GM13977 (cell line): Measurements from ENCODE around the gene AP1AR.

ENCODE experiments used
- DNase-seq: peaks from one replicate; pipeline ENCODE4 v3.0.0; 2012; ENCODE audit warnings: low spot score
- CTCF ChIP-seq: IDR thresholded peaks from 2 replicates; pipeline ENCODE4 v1.5.1; 2012; ENCODE audit warnings: mild to moderate bottlenecking, control low read depth; ENCODE audit not compliant: insufficient read depth; ENCODE audit errors: extremely low read depth, missing control alignments
- in situ Hi-C: fragments of 300-500 bp; cut with MboI; formaldehyde crosslinking; loops from one replicate; pipeline ENCODE4 v1.12.0; 2022; ENCODE audit warnings: low sequenced_read_pairs, low pct_unique_long_range_greater_than_20kb, mixed read lengths, inconsistent platforms; ENCODE audit not compliant: unreplicated experiment

Gene AP1AR

GRCh38 chr4:112274959-112275358, 43.4 kb downstream of the AP1AR start:
- no peak for TF ChIP-seq CTCF
- in situ Hi-C loops = no loop called here
- DNase-seq = no peak

GRCh38 chr4:112276113-112276512, 44.5 kb downstream of the AP1AR start:
- in situ Hi-C loops = no loop called here
- TF ChIP-seq CTCF = no peak
- no peak for DNase-seq

GRCh38 chr4:112277220-112277619, 45.6 kb downstream of the AP1AR start:
- TF ChIP-seq CTCF = no peak
- in situ Hi-C loops = no loop called here
- DNase-seq = no peak

GRCh38 chr4:112277705-112278448, 46.3 kb downstream of the AP1AR start:
- no peak for DNase-seq
- in situ Hi-C loops = no loop called here
- no peak for TF ChIP-seq CTCF

- in situ Hi-C loops = no loop called here
- no peak for DNase-seq
- no peak for TF ChIP-seq CTCF
Observed at GRCh38 chr4:112279025-112279881, 47.7 kb downstream of the AP1AR start.

- no peak for DNase-seq
- TF ChIP-seq CTCF = no peak
- in situ Hi-C loops = no loop called here
Observed at GRCh38 chr4:112279882-112280315, 48.3 kb downstream of the AP1AR start.
